Stimulated activated CD4-positive, alpha-beta T cell treated with anti-CD3 and anti-CD28 coated beads, Interleukin-12 subunit alpha, Interleukin-12 subunit beta, amount 100 ng/mL, for 48 hours (primary cell): ENCODE data around the gene SRSF9.
A peak's percentile ranks its signal among the peaks of the same experiment; 100 is the strongest.
"Not testable (repeated sequence)": the region's sequence is repeated elsewhere in the genome, so short reads cannot be mapped to it uniquely, and the experiment has no call there.

Experiments
- DNase-seq, 3 donors: peaks; one replicate each; pipeline ENCODE4 v3.0.0-alpha.2; 2020; ENCODE audit warnings: low read depth in 2 of 3, low spot score in 1 of 3

The SRSF9 gene, protein sequence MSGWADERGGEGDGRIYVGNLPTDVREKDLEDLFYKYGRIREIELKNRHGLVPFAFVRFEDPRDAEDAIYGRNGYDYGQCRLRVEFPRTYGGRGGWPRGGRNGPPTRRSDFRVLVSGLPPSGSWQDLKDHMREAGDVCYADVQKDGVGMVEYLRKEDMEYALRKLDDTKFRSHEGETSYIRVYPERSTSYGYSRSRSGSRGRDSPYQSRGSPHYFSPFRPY

GRCh38 chr12:120469450-120470149 is at the start of gene SRSF9:
SRSF9 (minus strand) TSS chr12:120469748; CDS start chr12:120469609, 139 bp downstream.
- DNase-seq = peak; percentile 93 to 96 (median 94)

DNA sequence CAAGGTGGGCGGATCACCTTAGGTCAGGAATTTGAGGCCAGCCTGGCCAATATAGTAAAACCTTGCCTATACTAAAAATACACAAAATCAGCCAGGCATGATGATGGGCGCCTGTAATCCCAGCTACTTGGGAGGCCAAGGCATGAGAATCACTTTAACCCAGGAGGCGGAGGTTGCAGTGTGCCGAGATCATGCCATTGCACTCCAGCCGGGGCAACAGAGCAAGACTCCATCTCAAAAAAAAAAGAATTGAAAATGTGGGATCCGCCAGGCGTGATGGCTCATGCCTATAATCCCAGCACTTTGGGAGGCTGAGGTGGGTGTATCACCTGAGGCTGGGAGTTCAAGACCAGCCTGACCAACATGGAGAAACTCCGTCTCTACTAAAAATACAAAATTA is 49.8 kb upstream of the SRSF9 start:
- DNase-seq = not testable (repeated sequence)

DNA sequence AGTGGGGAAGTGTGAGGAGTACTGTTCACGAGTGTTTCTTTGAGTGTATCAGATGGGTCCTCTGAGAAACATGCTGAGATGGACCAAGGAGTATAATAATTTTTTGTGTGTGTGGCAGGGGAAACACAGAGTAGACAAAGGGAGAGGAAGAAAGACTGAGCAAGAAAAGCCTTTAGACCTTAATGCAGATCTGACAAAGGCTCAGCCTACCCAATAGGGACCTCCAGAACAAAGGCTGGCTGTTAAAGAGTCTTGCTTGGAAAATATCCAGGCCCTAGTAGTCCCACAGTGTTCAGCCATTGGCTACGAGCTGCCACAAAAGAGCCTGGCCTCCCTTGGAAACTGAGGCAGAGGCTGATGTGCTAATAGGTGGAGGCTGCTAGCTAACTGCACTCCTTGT is 45.9 kb upstream of the SRSF9 start:
- DNase-seq = no peak

DNA sequence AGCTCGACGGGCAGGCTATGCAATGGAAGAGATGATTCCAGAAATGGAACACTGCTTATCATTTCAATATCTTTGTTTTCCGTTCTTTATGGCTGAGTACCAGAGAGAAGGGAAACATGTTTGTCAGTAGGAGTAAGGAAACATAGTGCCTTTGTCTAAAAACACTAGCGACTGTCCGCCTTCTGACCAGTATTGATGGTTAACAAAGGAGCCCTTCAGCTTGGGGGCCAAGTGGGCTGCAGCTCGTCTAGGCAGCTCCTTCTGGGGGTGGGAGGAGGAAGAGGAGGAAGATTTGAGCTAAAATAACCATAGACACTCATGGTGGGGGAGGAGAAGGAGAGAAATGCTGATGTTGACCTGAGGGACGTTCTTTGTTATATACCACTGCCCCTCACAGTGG is 44.5 kb upstream of the SRSF9 start:
- DNase-seq = no peak

DNA sequence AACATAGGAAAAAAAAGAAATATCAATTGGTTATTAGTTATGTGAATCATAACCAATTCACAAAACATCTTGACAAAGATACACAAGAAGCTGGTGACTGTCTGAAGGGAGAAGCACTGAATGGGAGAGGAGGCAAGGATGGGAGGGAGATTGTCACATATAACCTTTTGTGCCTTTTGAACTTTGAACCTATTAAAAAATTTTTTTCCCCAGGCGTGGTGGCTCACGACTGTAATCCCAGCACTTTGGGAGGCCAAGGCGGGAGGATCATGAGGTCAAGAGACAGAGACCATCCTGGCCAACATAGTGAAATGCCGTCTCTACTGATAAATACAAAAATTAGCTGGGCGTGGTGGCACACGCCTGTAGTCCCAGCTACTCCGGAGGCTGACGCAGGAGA is 39.0 kb upstream of the SRSF9 start:
- DNase-seq = no peak

GRCh38 chr12:120504587-120504986 is 35.0 kb upstream of the SRSF9 start:
- no peak for DNase-seq

DNA sequence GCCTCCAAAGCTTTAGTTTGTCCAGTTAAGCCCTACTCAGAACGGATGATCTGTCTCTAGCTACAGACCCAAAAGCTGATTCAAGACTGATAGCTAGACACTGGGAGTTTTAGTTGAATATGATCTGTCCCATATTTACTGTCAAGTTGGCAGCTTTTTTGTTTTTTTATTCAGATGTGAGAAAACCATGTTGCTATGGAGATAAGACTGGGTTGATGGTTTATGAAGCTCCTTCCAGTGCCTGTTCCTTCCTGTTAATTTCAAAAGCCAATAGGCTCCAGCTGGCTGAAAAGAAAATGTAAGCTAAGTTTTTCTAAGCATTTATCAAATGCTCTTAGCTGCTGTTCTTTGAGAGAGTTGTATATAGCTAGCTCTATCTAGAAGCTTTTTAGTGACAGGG is 31.0 kb upstream of the SRSF9 start:
- no peak for DNase-seq

- no peak for DNase-seq
Observed at GRCh38 chr12:120498870-120499515, 29.4 kb upstream of the SRSF9 start.

- no peak for DNase-seq
Observed at GRCh38 chr12:120497524-120498150, 28.1 kb upstream of the SRSF9 start.

- peak; percentile 6 to 28 (median 11) for DNase-seq
Observed at GRCh38 chr12:120496413-120497340, 27.1 kb upstream of the SRSF9 start.

DNA sequence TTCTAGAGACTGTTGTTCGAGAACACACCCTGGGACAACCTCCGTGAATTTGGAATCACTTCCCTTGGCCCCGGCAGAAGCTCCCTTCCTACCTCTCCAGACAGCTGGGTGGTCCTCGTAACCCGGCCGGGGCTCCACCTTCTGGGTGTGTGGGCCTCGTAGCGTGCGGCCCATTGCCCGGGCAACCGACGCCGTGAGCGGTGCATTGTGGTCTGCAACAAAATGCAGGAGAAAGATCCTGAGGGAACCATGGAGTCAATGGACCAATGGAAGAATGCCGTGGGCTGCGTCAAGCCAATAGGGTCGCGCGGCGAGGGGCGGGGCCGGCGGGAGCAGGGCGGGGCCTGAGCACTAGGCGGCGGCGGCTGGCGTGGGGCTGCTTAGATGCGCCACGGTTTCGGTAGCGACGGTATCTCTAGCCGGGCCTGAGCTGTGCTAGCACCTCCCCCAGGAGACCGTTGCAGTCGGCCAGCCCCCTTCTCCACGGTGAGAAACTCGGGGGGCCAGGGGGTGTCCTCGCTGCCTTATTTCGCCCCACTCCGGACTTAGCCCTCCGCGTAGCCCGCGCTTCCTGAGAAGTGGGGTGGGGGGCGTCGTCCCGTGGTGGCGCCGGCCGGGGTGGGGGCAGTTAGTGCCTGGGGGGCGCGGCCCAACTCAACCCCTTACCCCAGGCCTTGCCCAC is 26.3 kb upstream of the SRSF9 start, which contains the start of gene DYNLL1:
Gene DYNLL1, plus strand, starts transcription at position 383 of the 682 bp plus-strand sequence. CDS start 309 bp downstream, outside the sequence.
- peak; percentile 96 to 99 (median 96) for DNase-seq

- no peak for DNase-seq
Observed at GRCh38 chr12:120495186-120495730, 25.7 kb upstream of the SRSF9 start.

GRCh38 chr12:120490833-120491512 is 21.4 kb upstream of the SRSF9 start:
- no peak for DNase-seq

DNA sequence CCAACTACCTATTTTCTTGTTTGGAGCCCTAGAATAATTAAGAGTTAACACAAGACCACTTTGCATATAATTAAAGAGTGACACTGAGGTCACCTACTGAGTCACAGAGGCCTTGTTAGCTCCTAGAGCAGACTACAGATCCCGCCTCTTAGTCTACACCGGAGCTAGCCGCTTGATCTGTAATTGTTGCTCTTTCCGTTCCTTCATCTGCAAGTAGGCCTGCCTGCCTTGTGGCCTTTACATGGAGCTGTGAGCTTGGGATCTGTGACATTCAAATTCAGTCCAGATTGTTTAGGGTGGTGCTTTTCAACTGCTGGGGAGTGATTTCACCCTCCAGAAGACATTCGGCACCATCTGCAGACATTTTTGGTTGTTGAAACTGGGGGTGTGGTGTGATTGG is 20.8 kb upstream of the SRSF9 start:
- DNase-seq = no peak

GRCh38 chr12:120489018-120489417 is 19.5 kb upstream of the SRSF9 start:
- no peak for DNase-seq

GRCh38 chr12:120488057-120488640 is 18.6 kb upstream of the SRSF9 start:
- DNase-seq = no peak

- DNase-seq = not testable (repeated sequence)
Observed at GRCh38 chr12:120487552-120487951, 18.0 kb upstream of the SRSF9 start.

GRCh38 chr12:120485961-120486881 is 16.7 kb upstream of the SRSF9 start:
- no peak for DNase-seq
